SK-N-SH (cell line): ENCODE data around the gene MYO10. TPM values are rescaled to one million over a fixed set of nuclear protein-coding genes. Genes with fewer than 3 reads are reported as not detected.

Experiments
- CTCF ChIA-PET: fragments of 300-600, 350-600 bp; formaldehyde crosslinking; extraction: SDS; loops from one replicate; lab custom pipeline; 2021; lab: Yijun Ruan, JAX
- POLR2A ChIA-PET: fragments of 350-600 bp; sonication (Branson Sonifier 250); formaldehyde crosslinking; extraction: SDS; loops from one replicate; lab custom pipeline; 2020; ENCODE audit warnings: antibody characterized with exemption, inconsistent platforms; lab: Yijun Ruan, JAX
- DNase-seq: peaks from one replicate; pipeline ENCODE4 v3.0.0; 2012
- H2AFZ ChIP-seq: fragments of 200-600 bp; sonication (generic); 2 replicates; pipeline ENCODE4 v1.8.1; 2016; ENCODE audit warnings: antibody characterized with exemption, mild to moderate bottlenecking, low read depth
- H3F3A ChIP-seq: fragments of 200-600 bp; sonication (generic); replicated peaks from 2 replicates; pipeline ENCODE3; 2016; ENCODE audit warnings: antibody characterized with exemption, mild to moderate bottlenecking; ENCODE audit not compliant: insufficient read depth
- H3K27ac ChIP-seq, 2 experiments: fragments of 200-500 bp in 1 of 2; fragments of 200-600 bp in 1 of 2; sonication (Bioruptor generic) in 1 of 2; sonication (generic), shearing (Covaris generic) in 1 of 2; 2 replicates each; pipeline versions ENCODE4 v1.5.1 to v1.6.1; 2014 to 2016; ENCODE audit warnings: low read depth in 2 of 2, inconsistent platforms in 1 of 2, low read length in 1 of 2, mild to moderate bottlenecking in 1 of 2, mixed read lengths in 1 of 2
- H3K27me3 ChIP-seq: fragments of 200-600 bp; sonication (generic), shearing (Covaris generic); 2 replicates; pipeline ENCODE4 v1.6.1; 2016; ENCODE audit warnings: mixed run types; ENCODE audit not compliant: insufficient read depth
- H3K36me3 ChIP-seq, 2 experiments: fragments of 200-500 bp in 1 of 2; fragments of 200-600 bp in 1 of 2; sonication (Bioruptor generic) in 1 of 2; sonication (generic) in 1 of 2; replicated peaks in 1 of 2; 2 replicates each; pipeline versions ENCODE3 to v1.5.1; 2014 to 2016; ENCODE audit warnings: low read length in 1 of 2, mild to moderate bottlenecking in 1 of 2; ENCODE audit not compliant: insufficient read depth in 2 of 2, control insufficient read depth in 1 of 2
- H3K4me1 ChIP-seq, 2 experiments: fragments of 200-500 bp in 1 of 2; fragments of 200-600 bp in 1 of 2; sonication (Bioruptor generic) in 1 of 2; sonication (generic), shearing (Covaris generic) in 1 of 2; 2 replicates each; pipeline versions ENCODE4 v1.5.1 to v1.6.1; 2014 to 2016; ENCODE audit warnings: low read depth in 1 of 2, low read length in 1 of 2, mixed run types in 1 of 2; ENCODE audit not compliant: insufficient read depth in 2 of 2, control insufficient read depth in 1 of 2
- H3K4me2 ChIP-seq: fragments of 200-600 bp; sonication (generic), shearing (Covaris generic); 2 replicates; pipeline ENCODE4 v1.6.1; 2017; ENCODE audit warnings: mixed run types
- H3K4me3 ChIP-seq, 2 experiments: fragments of 200-500 bp in 1 of 2; fragments of 200-600 bp in 1 of 2; sonication (Bioruptor generic) in 1 of 2; sonication (generic), shearing (Covaris generic) in 1 of 2; 2 replicates each; pipeline versions ENCODE4 v1.5.1 to v1.8.1; 2014 to 2016; ENCODE audit warnings: low read depth in 2 of 2, inconsistent platforms in 1 of 2, low read length in 1 of 2, mild to moderate bottlenecking in 1 of 2, mixed read lengths in 1 of 2, moderate library complexity in 1 of 2
- H3K79me2 ChIP-seq: fragments of 200-600 bp; sonication (generic); 2 replicates; pipeline ENCODE4 v1.8.1; 2017; ENCODE audit warnings: mild to moderate bottlenecking; ENCODE audit not compliant: insufficient read depth
- H3K9ac ChIP-seq: fragments of 200-600 bp; sonication (generic); 2 replicates; pipeline ENCODE4 v1.6.1; 2017; ENCODE audit warnings: mixed run types
- H3K9me2 ChIP-seq: fragments of 200-600 bp; sonication (generic); 2 replicates; pipeline ENCODE4 v1.6.1; 2017; ENCODE audit warnings: mixed run types
- H3K9me3 ChIP-seq: fragments of 200-600 bp; sonication (generic); 2 replicates; pipeline ENCODE4 v1.6.1; 2017; ENCODE audit warnings: mixed run types, mild to moderate bottlenecking, moderate library complexity
- H4K20me1 ChIP-seq: fragments of 200-600 bp; sonication (generic); 2 replicates; pipeline ENCODE4 v1.6.1; 2017; ENCODE audit warnings: mild to moderate bottlenecking, mixed run types; ENCODE audit not compliant: insufficient read depth
- FOXM1 ChIP-seq: IDR thresholded peaks from 2 replicates; pipeline ENCODE4 v1.4.0; 2012; ENCODE audit warnings: low read depth, mild to moderate bottlenecking
- GABPA ChIP-seq: IDR thresholded peaks from 2 replicates; pipeline ENCODE4 v1.4.0; 2012; ENCODE audit warnings: low read depth, mild to moderate bottlenecking
- GATA2 ChIP-seq: sonication (generic); formaldehyde crosslinking; IDR thresholded peaks from 2 replicates; pipeline ENCODE4 v1.5.0; 2020; ENCODE audit warnings: mild to moderate bottlenecking, missing genetic modification reagents
- JUND ChIP-seq: IDR thresholded peaks from 2 replicates; pipeline ENCODE4 v1.4.0; 2012
- MEF2A ChIP-seq: IDR thresholded peaks from 2 replicates; pipeline ENCODE4 v1.4.0; 2012; ENCODE audit warnings: low read depth, borderline replicate concordance
- RAD21 ChIP-seq: IDR thresholded peaks from 2 replicates; pipeline ENCODE4 v1.6.1; 2012; ENCODE audit warnings: mild to moderate bottlenecking, low read length
- RCOR1 ChIP-seq: fragments of 150-350 bp; IDR thresholded peaks from 2 replicates; pipeline ENCODE4 v1.6.1; 2017; ENCODE audit warnings: antibody characterized with exemption, low read length
- RFX5 ChIP-seq: IDR thresholded peaks from 2 replicates; pipeline ENCODE4 v1.6.1; 2012; ENCODE audit warnings: mild to moderate bottlenecking, improper control_type of control experiment, low read length
- RXRA ChIP-seq: IDR thresholded peaks from 2 replicates; pipeline ENCODE4 v1.4.0; 2012; ENCODE audit warnings: low read depth, mild to moderate bottlenecking, borderline replicate concordance
- SMC3 ChIP-seq: IDR thresholded peaks from 2 replicates; pipeline ENCODE4 v1.6.1; 2012; ENCODE audit warnings: low read depth, low read length, improper control_type of control experiment
- TAF1 ChIP-seq: IDR thresholded peaks from 2 replicates; pipeline ENCODE4 v1.6.1; 2012; ENCODE audit warnings: low read depth, mild to moderate bottlenecking, low read length, moderate library complexity, borderline replicate concordance
- TEAD4 ChIP-seq: IDR thresholded peaks from 2 replicates; pipeline ENCODE4 v1.4.0; 2012; ENCODE audit warnings: mild to moderate bottlenecking, borderline replicate concordance; ENCODE audit not compliant: insufficient read depth
- WGBS: methylation state at CpG from one replicate; pipeline ENCODE4 v1.1.6; 2017; ENCODE audit warnings: low lambda C conversion rate; 5-methylcytosine and 5-hydroxymethylcytosine counted together
- polyA plus RNA-seq, 3 experiments: library from polyadenylated mRNA; depleted of rRNA; stranded (reverse); fragments of >200 nt; gene quantifications; 2 replicates each; pipeline ENCODE4 v1.2.3, GENCODE V29; 2012
- TF ChIP-seq, protein P1 (sequence below): IDR thresholded peaks from 2 replicates; pipeline ENCODE4 v1.4.0; 2012; ENCODE audit warnings: low read depth, borderline replicate concordance
- TF ChIP-seq, protein P2 (sequence below): IDR thresholded peaks from 2 replicates; pipeline ENCODE4 v1.6.1; 2012; ENCODE audit warnings: mild to moderate bottlenecking, low read depth, low read length, moderate library complexity
- TF ChIP-seq, protein P3 (sequence below): IDR thresholded peaks from 2 replicates; pipeline ENCODE4 v1.4.0; 2012; ENCODE audit warnings: low read depth
- TF ChIP-seq, protein P4 (sequence below): IDR thresholded peaks from 2 replicates; pipeline ENCODE4; 2012
- TF ChIP-seq, protein P5 (sequence below): IDR thresholded peaks from 2 replicates; pipeline ENCODE4 v1.4.0; 2012; ENCODE audit warnings: low read depth, borderline replicate concordance

MYO10 gene
- polyA plus RNA-seq, 1 of the 3 experiments (the other 2 are of a cell fraction) = 8.1 TPM

DNA sequence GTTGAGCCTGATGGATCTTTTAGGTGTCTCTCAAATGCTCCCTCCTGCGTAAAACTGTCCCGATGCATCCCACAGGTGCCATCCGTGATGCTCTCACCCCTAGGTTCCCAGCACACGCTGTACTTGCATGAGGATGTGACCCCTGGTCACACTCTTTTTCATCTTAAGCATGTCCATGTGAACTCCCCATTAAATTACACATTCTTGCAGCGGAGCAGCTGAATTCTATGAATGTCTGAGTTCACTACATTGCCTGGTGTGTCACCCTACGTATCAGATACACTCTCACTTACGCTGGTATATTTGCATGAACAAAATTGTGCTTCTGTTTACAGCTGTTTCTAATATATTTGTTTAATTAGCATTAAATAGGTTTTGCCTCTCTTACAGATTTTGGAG lies 214.0 kb downstream of the MYO10 start:
- Histone ChIP-seq H3K79me2 (peaks cover 71% of the 10 kb centered on the region), H3K9me2 (no peaks in the 10 kb centered on the region)
- POLR2A ChIA-PET = interaction anchor here (0.6 kb wide), 1 partner anchor 11 kb away, joined by 3 read pairs; no protein-coding TSS in a partner anchor

DNA sequence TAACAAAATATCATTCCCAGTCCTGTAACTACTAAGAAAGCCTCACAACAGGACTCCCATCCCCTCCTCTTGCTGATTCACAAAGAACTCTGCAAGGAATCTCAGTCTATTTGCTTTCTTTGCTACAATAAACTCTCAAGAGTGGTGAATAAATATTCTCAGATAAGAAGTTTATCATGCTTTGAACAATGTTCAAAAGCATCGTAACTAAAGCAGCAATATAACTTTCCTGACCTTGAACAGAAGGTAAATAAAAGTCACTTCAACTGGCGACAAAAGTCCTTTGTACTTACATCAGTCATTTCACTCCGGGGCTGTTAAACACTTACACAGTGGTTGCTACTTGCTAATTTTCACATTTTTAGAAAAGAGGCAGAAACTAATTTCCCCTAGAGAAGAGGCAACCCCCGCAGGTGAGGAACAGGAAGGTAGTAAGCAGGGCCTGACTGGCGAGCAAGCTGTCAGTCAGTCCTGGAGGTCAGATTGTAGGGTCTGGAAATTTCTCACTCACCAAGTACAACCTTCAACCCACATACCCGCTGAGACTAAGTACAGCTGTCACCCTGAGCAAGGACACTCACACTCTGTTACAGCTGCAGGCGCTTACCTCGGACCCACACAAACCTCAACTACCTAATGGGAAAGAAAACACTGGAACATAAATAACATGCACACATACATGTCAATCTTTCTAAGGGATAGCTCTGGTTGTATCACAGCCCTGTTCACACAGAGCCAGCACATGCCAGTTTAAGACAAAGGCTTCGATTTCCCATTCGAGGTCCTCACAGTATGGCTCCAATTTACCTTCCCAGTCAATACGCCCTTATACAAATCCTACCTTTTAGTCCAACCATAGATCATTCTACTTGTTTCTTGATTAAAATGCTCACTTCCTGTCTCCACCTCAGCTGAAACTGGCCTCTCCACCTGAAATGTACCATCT lies 214.7 kb downstream of the MYO10 start:
- H3K4me3 ChIP-seq = no peak overlapping the region
- no peaks in the 10 kb centered on the region for H3K4me1 ChIP-seq
- H3K79me2 ChIP-seq = peaks cover 69% of the 10 kb centered on the region
- no peak overlapping the region for H2AFZ ChIP-seq
- peaks cover 12% of the 10 kb centered on the region for H3F3A ChIP-seq
- no peaks in the 10 kb centered on the region for H3K9me2 ChIP-seq
- POLR2A ChIA-PET = interaction anchor here (0.6 kb wide), 1 partner anchor 12 kb away, joined by 3 read pairs; no protein-coding TSS in a partner anchor
- H3K9me3 ChIP-seq = no peaks in the 10 kb centered on the region
- no peak for DNase-seq
- H3K9ac ChIP-seq = no peak overlapping the region
- H3K36me3 ChIP-seq = peaks cover 0 to 25% of the 10 kb centered on the region in 2 experiments
- H4K20me1 ChIP-seq = peaks cover 3% of the 10 kb centered on the region; the same call in 1 of the 2 replicates
- H3K27me3 ChIP-seq = no peaks in the 10 kb centered on the region
- CTCF ChIA-PET = interaction anchor here (1.2 kb wide), 1 partner anchor 468 kb away, joined by 7 read pairs; no protein-coding TSS in a partner anchor
- no peak overlapping the region for H3K27ac ChIP-seq
- H3K4me2 ChIP-seq = no peak overlapping the region
- TF ChIP-seq TAF1 (no peak), MEF2A (no peak), FOXM1 (no peak), RAD21 (no peak), RXRA (no peak), RCOR1 (no peak), TEAD4 (no peak), RFX5 (no peak), GABPA (no peak), JUND (no peak), SMC3 (no peak)
- TF ChIP-seq, protein P1, sequence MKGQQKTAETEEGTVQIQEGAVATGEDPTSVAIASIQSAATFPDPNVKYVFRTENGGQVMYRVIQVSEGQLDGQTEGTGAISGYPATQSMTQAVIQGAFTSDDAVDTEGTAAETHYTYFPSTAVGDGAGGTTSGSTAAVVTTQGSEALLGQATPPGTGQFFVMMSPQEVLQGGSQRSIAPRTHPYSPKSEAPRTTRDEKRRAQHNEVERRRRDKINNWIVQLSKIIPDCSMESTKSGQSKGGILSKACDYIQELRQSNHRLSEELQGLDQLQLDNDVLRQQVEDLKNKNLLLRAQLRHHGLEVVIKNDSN = no peak
- TF ChIP-seq, protein P2, sequence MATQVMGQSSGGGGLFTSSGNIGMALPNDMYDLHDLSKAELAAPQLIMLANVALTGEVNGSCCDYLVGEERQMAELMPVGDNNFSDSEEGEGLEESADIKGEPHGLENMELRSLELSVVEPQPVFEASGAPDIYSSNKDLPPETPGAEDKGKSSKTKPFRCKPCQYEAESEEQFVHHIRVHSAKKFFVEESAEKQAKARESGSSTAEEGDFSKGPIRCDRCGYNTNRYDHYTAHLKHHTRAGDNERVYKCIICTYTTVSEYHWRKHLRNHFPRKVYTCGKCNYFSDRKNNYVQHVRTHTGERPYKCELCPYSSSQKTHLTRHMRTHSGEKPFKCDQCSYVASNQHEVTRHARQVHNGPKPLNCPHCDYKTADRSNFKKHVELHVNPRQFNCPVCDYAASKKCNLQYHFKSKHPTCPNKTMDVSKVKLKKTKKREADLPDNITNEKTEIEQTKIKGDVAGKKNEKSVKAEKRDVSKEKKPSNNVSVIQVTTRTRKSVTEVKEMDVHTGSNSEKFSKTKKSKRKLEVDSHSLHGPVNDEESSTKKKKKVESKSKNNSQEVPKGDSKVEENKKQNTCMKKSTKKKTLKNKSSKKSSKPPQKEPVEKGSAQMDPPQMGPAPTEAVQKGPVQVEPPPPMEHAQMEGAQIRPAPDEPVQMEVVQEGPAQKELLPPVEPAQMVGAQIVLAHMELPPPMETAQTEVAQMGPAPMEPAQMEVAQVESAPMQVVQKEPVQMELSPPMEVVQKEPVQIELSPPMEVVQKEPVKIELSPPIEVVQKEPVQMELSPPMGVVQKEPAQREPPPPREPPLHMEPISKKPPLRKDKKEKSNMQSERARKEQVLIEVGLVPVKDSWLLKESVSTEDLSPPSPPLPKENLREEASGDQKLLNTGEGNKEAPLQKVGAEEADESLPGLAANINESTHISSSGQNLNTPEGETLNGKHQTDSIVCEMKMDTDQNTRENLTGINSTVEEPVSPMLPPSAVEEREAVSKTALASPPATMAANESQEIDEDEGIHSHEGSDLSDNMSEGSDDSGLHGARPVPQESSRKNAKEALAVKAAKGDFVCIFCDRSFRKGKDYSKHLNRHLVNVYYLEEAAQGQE = no peak
- TF ChIP-seq, protein P3, sequence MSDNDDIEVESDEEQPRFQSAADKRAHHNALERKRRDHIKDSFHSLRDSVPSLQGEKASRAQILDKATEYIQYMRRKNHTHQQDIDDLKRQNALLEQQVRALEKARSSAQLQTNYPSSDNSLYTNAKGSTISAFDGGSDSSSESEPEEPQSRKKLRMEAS = no peak
- TF ChIP-seq, protein P4, sequence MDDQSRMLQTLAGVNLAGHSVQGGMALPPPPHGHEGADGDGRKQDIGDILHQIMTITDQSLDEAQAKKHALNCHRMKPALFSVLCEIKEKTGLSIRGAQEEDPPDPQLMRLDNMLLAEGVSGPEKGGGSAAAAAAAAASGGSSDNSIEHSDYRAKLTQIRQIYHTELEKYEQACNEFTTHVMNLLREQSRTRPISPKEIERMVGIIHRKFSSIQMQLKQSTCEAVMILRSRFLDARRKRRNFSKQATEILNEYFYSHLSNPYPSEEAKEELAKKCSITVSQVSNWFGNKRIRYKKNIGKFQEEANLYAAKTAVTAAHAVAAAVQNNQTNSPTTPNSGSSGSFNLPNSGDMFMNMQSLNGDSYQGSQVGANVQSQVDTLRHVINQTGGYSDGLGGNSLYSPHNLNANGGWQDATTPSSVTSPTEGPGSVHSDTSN = no peak
- TF ChIP-seq, protein P5, sequence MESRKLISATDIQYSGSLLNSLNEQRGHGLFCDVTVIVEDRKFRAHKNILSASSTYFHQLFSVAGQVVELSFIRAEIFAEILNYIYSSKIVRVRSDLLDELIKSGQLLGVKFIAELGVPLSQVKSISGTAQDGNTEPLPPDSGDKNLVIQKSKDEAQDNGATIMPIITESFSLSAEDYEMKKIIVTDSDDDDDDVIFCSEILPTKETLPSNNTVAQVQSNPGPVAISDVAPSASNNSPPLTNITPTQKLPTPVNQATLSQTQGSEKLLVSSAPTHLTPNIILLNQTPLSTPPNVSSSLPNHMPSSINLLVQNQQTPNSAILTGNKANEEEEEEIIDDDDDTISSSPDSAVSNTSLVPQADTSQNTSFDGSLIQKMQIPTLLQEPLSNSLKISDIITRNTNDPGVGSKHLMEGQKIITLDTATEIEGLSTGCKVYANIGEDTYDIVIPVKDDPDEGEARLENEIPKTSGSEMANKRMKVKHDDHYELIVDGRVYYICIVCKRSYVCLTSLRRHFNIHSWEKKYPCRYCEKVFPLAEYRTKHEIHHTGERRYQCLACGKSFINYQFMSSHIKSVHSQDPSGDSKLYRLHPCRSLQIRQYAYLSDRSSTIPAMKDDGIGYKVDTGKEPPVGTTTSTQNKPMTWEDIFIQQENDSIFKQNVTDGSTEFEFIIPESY = no peak
- WGBS = 91% methylated on average over 11 of the region's 11 CpGs

More for the DNA sequence above, 214.0 kb downstream of the MYO10 start:
- Histone ChIP-seq H3F3A (peaks cover 13% of the 10 kb centered on the region), H3K4me2 (no peak overlapping the region), H4K20me1 (no peaks in the 10 kb centered on the region), H2AFZ (no peak overlapping the region), H3K36me3 (peaks cover 0 to 30% of the 10 kb centered on the region in 2 experiments), H3K27me3 (no peaks in the 10 kb centered on the region), H3K9ac (no peak overlapping the region), H3K9me3 (no peaks in the 10 kb centered on the region), H3K4me3 (no peak overlapping the region), H3K27ac (no peak overlapping the region), H3K4me1 (peaks cover 0 to 4% of the 10 kb centered on the region in 2 experiments; a peak in 1 of 4 replicates)
- WGBS = over 99% methylated on average over 7 of the region's 7 CpGs
- no peak for DNase-seq
- CTCF ChIA-PET = interaction anchor here (1.2 kb wide), 1 partner anchor 468 kb away, joined by 7 read pairs; no protein-coding TSS in a partner anchor
- TF ChIP-seq GATA2 (CRISPR knock-in tag) = no peak
